ENCODE results near the gene TTC23. TPM values are rescaled to one million over a fixed set of nuclear protein-coding genes. Genes with fewer than 3 reads are reported as not detected.

TTC23 gene
- total and polyA plus RNA-seq, 2 donors (not counting 3 experiments of a cell fraction or from before 2014, with no cell fraction given): 4.1 to 27.3 TPM

GRCh38 chr15:99141943-99142342 lies 107.4 kb downstream of the TTC23 start:
- Histone ChIP-seq H4K20me1 (replicated peaks; ENCODE audit: control insufficient read depth, extremely low read depth, insufficient read depth, low read length) (no peaks in the 10 kb centered on the region), H3K4me2 (ENCODE audit: insufficient read depth, low read length) (no peak overlapping the region), H3K4me1 (ENCODE audit: control insufficient read depth, extremely low read depth, insufficient read depth, low read length) (no peaks in the 10 kb centered on the region), H3K27ac (ENCODE audit: insufficient read depth, low read depth, low read length) (no peak overlapping the region), H3K36me3 (ENCODE audit: control insufficient read depth in 2 of 2, extremely low read depth in 1 of 2, insufficient read depth in 2 of 2, low read length in 2 of 2) (peaks cover 0 to 4% of the 10 kb centered on the region in 2 experiments), H3K9ac (replicated peaks; ENCODE audit: extremely low read depth, insufficient read depth, low read length) (no peak overlapping the region), H3K9me3 (replicated peaks; ENCODE audit: control insufficient read depth, insufficient read depth, low read length) (no peaks in the 10 kb centered on the region), H3K9me1 (replicated peaks; ENCODE audit: control insufficient read depth, extremely low read depth, insufficient read depth, low read length) (no peaks in the 10 kb centered on the region), H3K4me3 (replicated peaks in 1 of 3; ENCODE audit: insufficient read depth in 1 of 3, low read depth in 1 of 3, low read length in 3 of 3) (no peak overlapping the region), H3K27me3 (ENCODE audit: control insufficient read depth in 2 of 2, insufficient read depth in 2 of 2, low read length in 2 of 2) (no peaks in the 10 kb centered on the region), H2AFZ (ENCODE audit: low read depth, low read length) (no peak overlapping the region), H3K79me2 (ENCODE audit: control insufficient read depth, insufficient read depth, low read length) (no peaks in the 10 kb centered on the region)
- intact Hi-C loops (cut with micrococcal nuclease) (no loop called here), dilution Hi-C loops (cut with MboI; ENCODE audit: extremely low pct_ligation_motif_present, low sequenced_read_pairs) (no loop called here)
- CTCF ChIA-PET: interaction anchor here (1.4 kb wide), 1 partner anchor 37 kb away, joined by 4 read pairs; the partner anchor contains the start of gene SYNM
- no TSS peak for BruUV-seq (replicated peaks)
- DNase-seq (ENCODE audit: low read depth, low spot score) (no peak), FAIRE-seq (no peak)
- TF ChIP-seq, protein P1, sequence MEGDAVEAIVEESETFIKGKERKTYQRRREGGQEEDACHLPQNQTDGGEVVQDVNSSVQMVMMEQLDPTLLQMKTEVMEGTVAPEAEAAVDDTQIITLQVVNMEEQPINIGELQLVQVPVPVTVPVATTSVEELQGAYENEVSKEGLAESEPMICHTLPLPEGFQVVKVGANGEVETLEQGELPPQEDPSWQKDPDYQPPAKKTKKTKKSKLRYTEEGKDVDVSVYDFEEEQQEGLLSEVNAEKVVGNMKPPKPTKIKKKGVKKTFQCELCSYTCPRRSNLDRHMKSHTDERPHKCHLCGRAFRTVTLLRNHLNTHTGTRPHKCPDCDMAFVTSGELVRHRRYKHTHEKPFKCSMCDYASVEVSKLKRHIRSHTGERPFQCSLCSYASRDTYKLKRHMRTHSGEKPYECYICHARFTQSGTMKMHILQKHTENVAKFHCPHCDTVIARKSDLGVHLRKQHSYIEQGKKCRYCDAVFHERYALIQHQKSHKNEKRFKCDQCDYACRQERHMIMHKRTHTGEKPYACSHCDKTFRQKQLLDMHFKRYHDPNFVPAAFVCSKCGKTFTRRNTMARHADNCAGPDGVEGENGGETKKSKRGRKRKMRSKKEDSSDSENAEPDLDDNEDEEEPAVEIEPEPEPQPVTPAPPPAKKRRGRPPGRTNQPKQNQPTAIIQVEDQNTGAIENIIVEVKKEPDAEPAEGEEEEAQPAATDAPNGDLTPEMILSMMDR (IDR thresholded peaks at IDR 0.05; ENCODE audit: extremely low read depth in 1 of 2, insufficient read depth in 1 of 2, low read depth in 1 of 2, low read length in 2 of 2): no peak
- TF ChIP-seq, protein P2, sequence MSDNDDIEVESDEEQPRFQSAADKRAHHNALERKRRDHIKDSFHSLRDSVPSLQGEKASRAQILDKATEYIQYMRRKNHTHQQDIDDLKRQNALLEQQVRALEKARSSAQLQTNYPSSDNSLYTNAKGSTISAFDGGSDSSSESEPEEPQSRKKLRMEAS (IDR thresholded peaks at IDR 0.05; ENCODE audit: insufficient read depth, insufficient read length): no peak
- TF ChIP-seq GATA2 (IDR thresholded peaks at IDR 0.05; ENCODE audit: insufficient read depth, insufficient read length, low read depth, low read length): no peak
- no peak for TF ChIP-seq POLR2A (IDR thresholded peaks at IDR 0.05; ENCODE audit: low read depth, low read length)
- TF ChIP-seq FOS (IDR thresholded peaks at IDR 0.05; ENCODE audit: borderline replicate concordance, insufficient read depth, low read length): no peak
- TF ChIP-seq EZH2 (IDR thresholded peaks at IDR 0.05; ENCODE audit: borderline replicate concordance, low read depth, low read length, severe bottlenecking): no peak
- no peak for TF ChIP-seq MYC (IDR thresholded peaks at IDR 0.05; ENCODE audit: low read depth, low read length)
- no peak for TF ChIP-seq JUN (IDR thresholded peaks at IDR 0.05; ENCODE audit: borderline replicate concordance, insufficient read depth, insufficient read length, low read depth)
- TF ChIP-seq POLR2AphosphoS5 (IDR thresholded peaks at IDR 0.05; ENCODE audit: insufficient read depth, low read depth, low read length): no peak
- POLR2A ChIA-PET: no interaction called here

Data from endothelial cell of umbilical vein (primary cell).